Natural killer cell treated with Interleukin-12 subunit alpha and Interleukin-12 subunit beta and Interleukin-15 and Interleukin-18, amount 100 ng/mL, for 72 hours (primary cell): ENCODE measurements around the gene ANKRD63. TPM values are rescaled to one million over a fixed set of nuclear protein-coding genes. Genes with fewer than 3 reads are reported as not detected.

Experiments
- ATAC-seq, 2 donors: fragments of 150-1000 bp; cut with Tn5 transposase in 1 of 2; sonication (Bioruptor Pico), chemical (Tn5 transposase) in 1 of 2; 2 replicates each; pipeline ENCODE4 v1.10.0; 2021
- DNase-seq: peaks from one replicate; pipeline ENCODE4 v3.0.0; 2022; ENCODE audit warnings: low spot score
- H3K27ac Mint-ChIP-seq, 2 donors: 1 replicate in 1 of 2; 2 replicates in 1 of 2; pipeline ENCODE4 v1.8.0; 2022; ENCODE audit warnings: mixed read lengths in 2 of 2, mild to moderate bottlenecking in 1 of 2, moderate library complexity in 1 of 2
- H3K27me3 Mint-ChIP-seq, 2 donors: 1 replicate in 1 of 2; 2 replicates in 1 of 2; pipeline ENCODE4 v1.8.0; 2022; ENCODE audit warnings: mixed read lengths in 2 of 2
- H3K36me3 Mint-ChIP-seq: one replicate; pipeline ENCODE4 v1.8.0; 2022; ENCODE audit warnings: mixed read lengths
- H3K4me1 Mint-ChIP-seq, 2 donors: 1 replicate in 1 of 2; 2 replicates in 1 of 2; pipeline ENCODE4 v1.8.0; 2022; ENCODE audit warnings: low read depth in 2 of 2, mixed read lengths in 2 of 2, mild to moderate bottlenecking in 1 of 2
- H3K4me3 Mint-ChIP-seq: one replicate; pipeline ENCODE4 v1.8.0; 2022; ENCODE audit warnings: mixed read lengths
- H3K9me3 Mint-ChIP-seq: 2 replicates; pipeline ENCODE4 v1.8.0; 2022; ENCODE audit warnings: mixed read lengths
- total RNA-seq, 2 donors: library from RNA; stranded (reverse); gene quantifications; one replicate each; pipeline ENCODE4 v1.2.3, GENCODE V29; 2022

Gene ANKRD63
- total RNA-seq, 2 donors from 2014 or later = not detected

GRCh38 chr15:40274350-40275274, 8.3 kb downstream of the ANKRD63 start:
- Mint-ChIP-seq H3K27me3 (peaks cover 11 to 13% of the 10 kb centered on the region in 2 donors), H3K27ac (no peak overlapping the region), H3K4me3 (no peak overlapping the region), H3K36me3 (no peaks in the 10 kb centered on the region), H3K4me1 (peaks cover 0 to 7% of the 10 kb centered on the region in 2 donors), H3K9me3 (no peaks in the 10 kb centered on the region)
- ATAC-seq (peak; percentile 73 to 75), DNase-seq (peak; percentile 91)

GRCh38 chr15:40273428-40273827, 9.4 kb downstream of the ANKRD63 start:
- peaks cover 5 to 7% of the 10 kb centered on the region in 2 donors for H3K27me3 Mint-ChIP-seq

GRCh38 chr15:40272485-40273056, 10.3 kb downstream of the ANKRD63 start:
- Mint-ChIP-seq H3K9me3 (no peaks in the 10 kb centered on the region), H3K4me1 (peaks cover 0 to 4% of the 10 kb centered on the region in 2 donors), H3K27me3 (peaks cover 0 to 2% of the 10 kb centered on the region in 2 donors), H3K4me3 (no peak overlapping the region), H3K27ac (no peak overlapping the region), H3K36me3 (no peaks in the 10 kb centered on the region)
- DNase-seq = no peak
- ATAC-seq = no peak

More at GRCh38 chr15:40273428-40273827, 9.4 kb downstream of the ANKRD63 start:
- no peak for DNase-seq
- ATAC-seq = no peak
- no peaks in the 10 kb centered on the region for H3K36me3 Mint-ChIP-seq
- no peaks in the 10 kb centered on the region for H3K9me3 Mint-ChIP-seq
- H3K4me3 Mint-ChIP-seq = no peak overlapping the region
- no peak overlapping the region for H3K27ac Mint-ChIP-seq
- peaks cover 0 to 7% of the 10 kb centered on the region in 2 donors for H3K4me1 Mint-ChIP-seq

GRCh38 chr15:40271685-40272484, 11.0 kb downstream of the ANKRD63 start:
- no peak for DNase-seq
- H3K9me3 Mint-ChIP-seq = no peaks in the 10 kb centered on the region
- no peak for ATAC-seq
- H3K4me1 Mint-ChIP-seq = peaks cover 0 to 4% of the 10 kb centered on the region in 2 donors
- peaks cover 0 to 2% of the 10 kb centered on the region in 2 donors for H3K27me3 Mint-ChIP-seq
- no peak overlapping the region for H3K4me3 Mint-ChIP-seq
- no peaks in the 10 kb centered on the region for H3K36me3 Mint-ChIP-seq
- no peak overlapping the region for H3K27ac Mint-ChIP-seq

- Mint-ChIP-seq H3K4me3 (no peak overlapping the region), H3K27me3 (no peaks in the 10 kb centered on the region), H3K9me3 (no peaks in the 10 kb centered on the region), H3K36me3 (no peaks in the 10 kb centered on the region), H3K27ac (no peak overlapping the region), H3K4me1 (peaks cover 0 to 4% of the 10 kb centered on the region in 2 donors)
- DNase-seq (no peak), ATAC-seq (no peak)
Observed at GRCh38 chr15:40270246-40270995, 12.4 kb downstream of the ANKRD63 start.

- Mint-ChIP-seq H3K27ac (no peak overlapping the region), H3K9me3 (no peaks in the 10 kb centered on the region), H3K36me3 (no peaks in the 10 kb centered on the region), H3K27me3 (no peaks in the 10 kb centered on the region), H3K4me3 (no peak overlapping the region), H3K4me1 (peaks cover 0 to 2% of the 10 kb centered on the region in 2 donors)
- no peak for ATAC-seq
- DNase-seq = no peak
Observed at GRCh38 chr15:40269604-40270003, 13.3 kb downstream of the ANKRD63 start.

GRCh38 chr15:40267670-40268069, 15.2 kb downstream of the ANKRD63 start:
- no peaks in the 10 kb centered on the region for H3K4me1 Mint-ChIP-seq
- H3K4me3 Mint-ChIP-seq = no peak overlapping the region
- ATAC-seq = no peak

GRCh38 chr15:40266828-40267304, 16.0 kb downstream of the ANKRD63 start:
- no peaks in the 10 kb centered on the region for H3K36me3 Mint-ChIP-seq
- no peak overlapping the region for H3K27ac Mint-ChIP-seq
- no peak for ATAC-seq

More at GRCh38 chr15:40267670-40268069, 15.2 kb downstream of the ANKRD63 start:
- no peak overlapping the region for H3K27ac Mint-ChIP-seq
- no peaks in the 10 kb centered on the region for H3K27me3 Mint-ChIP-seq
- no peak for DNase-seq
- H3K36me3 Mint-ChIP-seq = no peaks in the 10 kb centered on the region
- no peaks in the 10 kb centered on the region for H3K9me3 Mint-ChIP-seq

GRCh38 chr15:40265875-40266274, 17.0 kb downstream of the ANKRD63 start:
- no peak for DNase-seq
- Mint-ChIP-seq H3K4me1 (no peaks in the 10 kb centered on the region), H3K27me3 (no peaks in the 10 kb centered on the region), H3K27ac (no peak overlapping the region), H3K36me3 (no peaks in the 10 kb centered on the region), H3K4me3 (no peak overlapping the region), H3K9me3 (no peaks in the 10 kb centered on the region)
- ATAC-seq = no peak

More at GRCh38 chr15:40266828-40267304, 16.0 kb downstream of the ANKRD63 start:
- no peak for DNase-seq
- no peaks in the 10 kb centered on the region for H3K4me1 Mint-ChIP-seq
- H3K27me3 Mint-ChIP-seq = no peaks in the 10 kb centered on the region
- H3K9me3 Mint-ChIP-seq = no peaks in the 10 kb centered on the region
- H3K4me3 Mint-ChIP-seq = no peak overlapping the region

- Mint-ChIP-seq H3K4me3 (no peak overlapping the region), H3K36me3 (no peaks in the 10 kb centered on the region), H3K9me3 (no peaks in the 10 kb centered on the region), H3K4me1 (no peaks in the 10 kb centered on the region), H3K27ac (no peak overlapping the region), H3K27me3 (no peaks in the 10 kb centered on the region)
- DNase-seq (no peak), ATAC-seq (peak in 1 of 2 donors; percentile 15)
Observed at GRCh38 chr15:40265355-40265754, 17.5 kb downstream of the ANKRD63 start.

- no peak for ATAC-seq
- Mint-ChIP-seq H3K4me3 (no peak overlapping the region), H3K36me3 (no peaks in the 10 kb centered on the region), H3K4me1 (no peaks in the 10 kb centered on the region), H3K27ac (no peak overlapping the region), H3K27me3 (no peaks in the 10 kb centered on the region), H3K9me3 (no peaks in the 10 kb centered on the region)
- no peak for DNase-seq
Observed at GRCh38 chr15:40264321-40265153, 18.3 kb downstream of the ANKRD63 start.

- H3K9me3 Mint-ChIP-seq = no peaks in the 10 kb centered on the region
- no peaks in the 10 kb centered on the region for H3K36me3 Mint-ChIP-seq
- DNase-seq = no peak
- no peaks in the 10 kb centered on the region for H3K27me3 Mint-ChIP-seq
- H3K4me3 Mint-ChIP-seq = no peak overlapping the region
- no peak for ATAC-seq
- H3K27ac Mint-ChIP-seq = no peak overlapping the region
- no peaks in the 10 kb centered on the region for H3K4me1 Mint-ChIP-seq
Observed at GRCh38 chr15:40263024-40263754, 19.7 kb downstream of the ANKRD63 start.
